Measurements from ENCODE around the gene APOBEC3C.

DNA sequence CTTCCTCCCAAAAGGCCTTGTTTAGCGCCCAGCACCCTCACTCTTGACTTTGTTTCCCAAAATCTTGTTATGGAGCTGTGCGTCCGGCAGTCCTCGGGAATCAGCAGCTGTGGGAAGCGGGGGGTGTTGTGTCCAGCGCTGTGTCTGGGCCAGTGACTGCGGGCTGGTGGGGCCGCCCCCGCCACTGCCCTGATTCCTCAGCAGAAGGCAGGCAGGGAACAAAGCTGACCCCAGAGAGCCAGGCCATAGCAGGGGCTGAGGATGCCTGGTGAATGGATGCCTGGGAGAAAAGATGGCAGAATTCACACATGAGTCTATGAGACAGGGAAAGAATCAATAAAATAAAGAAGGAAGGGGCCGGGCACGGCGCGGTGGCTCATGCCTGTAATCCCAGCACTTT, 2.5 kb downstream of the APOBEC3C start:
- TF ChIP-seq, protein P1, sequence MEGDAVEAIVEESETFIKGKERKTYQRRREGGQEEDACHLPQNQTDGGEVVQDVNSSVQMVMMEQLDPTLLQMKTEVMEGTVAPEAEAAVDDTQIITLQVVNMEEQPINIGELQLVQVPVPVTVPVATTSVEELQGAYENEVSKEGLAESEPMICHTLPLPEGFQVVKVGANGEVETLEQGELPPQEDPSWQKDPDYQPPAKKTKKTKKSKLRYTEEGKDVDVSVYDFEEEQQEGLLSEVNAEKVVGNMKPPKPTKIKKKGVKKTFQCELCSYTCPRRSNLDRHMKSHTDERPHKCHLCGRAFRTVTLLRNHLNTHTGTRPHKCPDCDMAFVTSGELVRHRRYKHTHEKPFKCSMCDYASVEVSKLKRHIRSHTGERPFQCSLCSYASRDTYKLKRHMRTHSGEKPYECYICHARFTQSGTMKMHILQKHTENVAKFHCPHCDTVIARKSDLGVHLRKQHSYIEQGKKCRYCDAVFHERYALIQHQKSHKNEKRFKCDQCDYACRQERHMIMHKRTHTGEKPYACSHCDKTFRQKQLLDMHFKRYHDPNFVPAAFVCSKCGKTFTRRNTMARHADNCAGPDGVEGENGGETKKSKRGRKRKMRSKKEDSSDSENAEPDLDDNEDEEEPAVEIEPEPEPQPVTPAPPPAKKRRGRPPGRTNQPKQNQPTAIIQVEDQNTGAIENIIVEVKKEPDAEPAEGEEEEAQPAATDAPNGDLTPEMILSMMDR (IDR thresholded peaks at IDR 0.05) = no peak
- no peak for TF ChIP-seq POLR2A (IDR thresholded peaks at IDR 0.05)
